Natural killer cell (primary cell): ENCODE results near the gene ACADSB. TPM values are rescaled to one million over a fixed set of nuclear protein-coding genes. Genes with fewer than 3 reads are reported as not detected.

Experiments
- ATAC-seq, 3 donors: fragments of 150-1000 bp in 2 of 3; fragments of 200-7000 bp in 1 of 3; cut with Tn5 transposase; 1 replicate in 1 of 3; 2 replicates in 2 of 3; pipeline ENCODE4 v1.10.0; 2021; ENCODE audit warnings: mild to moderate bottlenecking in 2 of 3, moderate library complexity in 2 of 3
- DNase-seq, 2 donors: peaks; one replicate each; pipeline versions ENCODE4 v3.0.0 to v3.0.0-alpha.2; 2013 to 2021; ENCODE audit warnings: mixed read lengths in 1 of 2
- H3K27ac ChIP-seq: one replicate; pipeline ENCODE4 v1.5.1; 2013; ENCODE audit warnings: mild to moderate bottlenecking, low read length
- H3K27me3 ChIP-seq: one replicate; pipeline ENCODE4 v1.6.1; 2013; ENCODE audit warnings: low read length; ENCODE audit not compliant: control insufficient read depth, insufficient read depth
- H3K36me3 ChIP-seq: one replicate; pipeline ENCODE4 v1.6.1; 2013; ENCODE audit warnings: low read length; ENCODE audit not compliant: control insufficient read depth, insufficient read depth
- H3K4me1 ChIP-seq: one replicate; pipeline ENCODE4 v1.6.1; 2013; ENCODE audit warnings: low read length; ENCODE audit not compliant: control insufficient read depth, insufficient read depth
- H3K4me3 ChIP-seq: one replicate; pipeline ENCODE4 v1.5.1; 2013; ENCODE audit warnings: low read length
- H3K9me3 ChIP-seq: one replicate; pipeline ENCODE4 v1.6.1; 2013; ENCODE audit warnings: low read length; ENCODE audit not compliant: control insufficient read depth, insufficient read depth
- H3K27ac Mint-ChIP-seq, 2 donors: one replicate each; pipeline ENCODE4 v1.8.0; 2022; ENCODE audit warnings: mild to moderate bottlenecking in 2 of 2, mixed read lengths in 2 of 2, moderate library complexity in 1 of 2
- H3K27me3 Mint-ChIP-seq, 2 donors: one replicate each; pipeline ENCODE4 v1.8.0; 2022; ENCODE audit warnings: low read depth in 2 of 2, mixed read lengths in 2 of 2
- H3K36me3 Mint-ChIP-seq: one replicate; pipeline ENCODE4 v1.8.0; 2022; ENCODE audit warnings: mixed read lengths
- H3K4me1 Mint-ChIP-seq, 2 donors: one replicate each; pipeline ENCODE4 v1.8.0; 2022; ENCODE audit warnings: mixed read lengths in 2 of 2
- H3K4me3 Mint-ChIP-seq: one replicate; pipeline ENCODE4 v1.8.0; 2022; ENCODE audit warnings: mild to moderate bottlenecking, moderate library complexity, mixed read lengths
- H3K9me3 Mint-ChIP-seq, 2 donors: one replicate each; pipeline ENCODE4 v1.8.0; 2022; ENCODE audit warnings: mixed read lengths in 2 of 2
- WGBS: methylation state at CpG from one replicate; pipeline ENCODE4 v1.1.7; 2013; ENCODE audit warnings: missing lambda C conversion rate; ENCODE audit not compliant: insufficient coverage; 5-methylcytosine and 5-hydroxymethylcytosine counted together
- intact Hi-C: fragments of 100-400 bp; cut with micrococcal nuclease; formaldehyde crosslinking; loops from one replicate; pipeline ENCODE4 v1.14.2; 2022
- total RNA-seq, 4 donors: library from RNA; stranded (reverse); fragments of 120-200 nt in 1 of 4; gene quantifications; one replicate each; pipeline versions ENCODE4 v1.2.3 to v1.2.4, GENCODE V29; 2013 to 2022
- TF ChIP-seq, protein P1 (sequence below): fragments of 200-600 bp; IDR thresholded peaks from one replicate; pipeline ENCODE4 v1.8.0; 2022; ENCODE audit warnings: antibody characterized with exemption

ACADSB gene
- total RNA-seq, 3 donors from 2014 or later (not counting 1 experiment from before 2014, with no cell fraction given): 20.8 to 27.3 (median 22.4) TPM

DNA sequence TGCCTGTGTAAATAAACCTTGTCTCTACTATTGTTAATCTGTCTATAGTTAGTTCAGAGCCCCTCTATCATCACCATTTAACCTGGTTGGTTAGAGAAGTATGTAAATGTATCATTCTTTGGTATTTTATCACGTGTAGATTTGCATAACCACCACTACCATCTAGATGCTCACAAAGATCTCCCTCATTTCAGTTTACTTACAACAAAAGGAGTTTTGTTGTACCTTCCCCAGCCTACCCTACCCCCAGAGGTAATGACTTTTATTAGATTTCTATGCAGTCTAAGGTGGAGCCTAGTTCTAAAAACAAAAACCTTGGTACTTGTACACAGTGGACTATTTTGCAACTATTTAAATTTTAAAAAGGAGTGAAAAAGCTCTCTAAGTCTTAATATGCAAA, 17.5 kb downstream of the ACADSB start:
- H3K9me3 ChIP-seq: no peaks in the 10 kb centered on the region
- Mint-ChIP-seq H3K36me3 (no peaks in the 10 kb centered on the region), H3K4me1 (peaks cover 10 to 20% of the 10 kb centered on the region in 2 donors), H3K4me3 (no peak overlapping the region), H3K9me3 (no peaks in the 10 kb centered on the region), H3K27me3 (no peaks in the 10 kb centered on the region), H3K27ac (no peak overlapping the region)
- intact Hi-C loops: no loop called here
- WGBS: no CpG with 5 or more reads among the region's 1 CpG
- H3K27me3 ChIP-seq: no peaks in the 10 kb centered on the region
- H3K4me3 ChIP-seq: no peak overlapping the region
- TF ChIP-seq, protein P1, sequence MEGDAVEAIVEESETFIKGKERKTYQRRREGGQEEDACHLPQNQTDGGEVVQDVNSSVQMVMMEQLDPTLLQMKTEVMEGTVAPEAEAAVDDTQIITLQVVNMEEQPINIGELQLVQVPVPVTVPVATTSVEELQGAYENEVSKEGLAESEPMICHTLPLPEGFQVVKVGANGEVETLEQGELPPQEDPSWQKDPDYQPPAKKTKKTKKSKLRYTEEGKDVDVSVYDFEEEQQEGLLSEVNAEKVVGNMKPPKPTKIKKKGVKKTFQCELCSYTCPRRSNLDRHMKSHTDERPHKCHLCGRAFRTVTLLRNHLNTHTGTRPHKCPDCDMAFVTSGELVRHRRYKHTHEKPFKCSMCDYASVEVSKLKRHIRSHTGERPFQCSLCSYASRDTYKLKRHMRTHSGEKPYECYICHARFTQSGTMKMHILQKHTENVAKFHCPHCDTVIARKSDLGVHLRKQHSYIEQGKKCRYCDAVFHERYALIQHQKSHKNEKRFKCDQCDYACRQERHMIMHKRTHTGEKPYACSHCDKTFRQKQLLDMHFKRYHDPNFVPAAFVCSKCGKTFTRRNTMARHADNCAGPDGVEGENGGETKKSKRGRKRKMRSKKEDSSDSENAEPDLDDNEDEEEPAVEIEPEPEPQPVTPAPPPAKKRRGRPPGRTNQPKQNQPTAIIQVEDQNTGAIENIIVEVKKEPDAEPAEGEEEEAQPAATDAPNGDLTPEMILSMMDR: no peak
- ATAC-seq: no peak
- no peaks in the 10 kb centered on the region for H3K4me1 ChIP-seq
- no peak for DNase-seq
- no peaks in the 10 kb centered on the region for H3K36me3 ChIP-seq
- H3K27ac ChIP-seq: no peak overlapping the region

DNA sequence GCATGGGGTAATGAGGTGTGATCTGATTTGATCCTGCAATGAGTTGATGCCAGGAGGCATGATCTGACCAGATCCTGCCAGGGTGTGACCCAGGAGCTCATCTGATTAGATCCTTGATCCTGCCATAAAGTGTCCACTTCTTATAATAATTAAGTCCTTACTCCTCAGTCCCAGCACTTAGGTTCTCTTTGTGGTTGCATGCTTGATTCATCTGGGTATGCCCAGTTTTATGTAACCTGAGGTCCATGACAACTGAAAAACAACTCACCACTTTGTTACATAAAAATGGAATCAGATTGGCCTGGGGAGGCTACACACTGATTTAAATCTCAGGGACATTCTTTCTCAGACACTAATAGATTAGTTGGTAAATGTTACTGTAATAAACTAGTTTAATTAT, 19.1 kb downstream of the ACADSB start:
- H3K27ac Mint-ChIP-seq: no peak overlapping the region
- ATAC-seq: no peak

DNA sequence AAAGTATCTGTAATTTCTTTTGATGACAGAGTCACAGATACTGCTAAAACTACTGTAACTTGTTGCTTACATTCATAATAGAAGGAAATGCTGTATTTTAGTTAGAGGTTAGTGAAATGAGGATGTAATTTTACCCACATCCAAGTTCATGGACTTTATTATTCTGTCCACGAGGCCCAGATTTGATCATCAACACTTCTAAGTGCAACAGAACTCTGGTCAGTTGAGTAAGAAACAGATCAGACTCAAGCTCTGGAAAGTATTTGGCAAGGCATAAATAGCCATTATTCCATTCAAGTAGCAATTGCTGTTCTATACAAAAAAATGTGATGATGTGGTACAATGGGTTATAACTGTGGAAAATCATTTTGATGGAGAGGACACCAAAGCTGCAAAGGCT, 22.3 kb downstream of the ACADSB start:
- H3K27me3 Mint-ChIP-seq: no peaks in the 10 kb centered on the region
- H3K36me3 Mint-ChIP-seq: no peaks in the 10 kb centered on the region
- Histone ChIP-seq H3K27ac (no peak overlapping the region), H3K36me3 (peaks cover 10% of the 10 kb centered on the region), H3K4me1 (no peaks in the 10 kb centered on the region), H3K4me3 (no peak overlapping the region), H3K9me3 (no peaks in the 10 kb centered on the region), H3K27me3 (no peaks in the 10 kb centered on the region)
- H3K27ac Mint-ChIP-seq: no peak overlapping the region
- peaks cover 5 to 13% of the 10 kb centered on the region in 2 donors for H3K4me1 Mint-ChIP-seq
- ATAC-seq: no peak
- no peaks in the 10 kb centered on the region for H3K9me3 Mint-ChIP-seq
- TF ChIP-seq, protein P1: no peak
- H3K4me3 Mint-ChIP-seq: no peak overlapping the region
- intact Hi-C loops: no loop called here
- no peak for DNase-seq
- WGBS: 67% methylated on average over 1 of the region's 1 CpG

More for the DNA sequence above, 19.1 kb downstream of the ACADSB start:
- peaks cover 10 to 20% of the 10 kb centered on the region in 2 donors for H3K4me1 Mint-ChIP-seq
- Histone ChIP-seq H3K9me3 (no peaks in the 10 kb centered on the region), H3K4me3 (no peak overlapping the region), H3K4me1 (no peaks in the 10 kb centered on the region), H3K36me3 (no peaks in the 10 kb centered on the region), H3K27me3 (no peaks in the 10 kb centered on the region), H3K27ac (no peak overlapping the region)
- no peaks in the 10 kb centered on the region for H3K36me3 Mint-ChIP-seq
- H3K9me3 Mint-ChIP-seq: no peaks in the 10 kb centered on the region
- no peak overlapping the region for H3K4me3 Mint-ChIP-seq
- intact Hi-C loops: no loop called here
- TF ChIP-seq, protein P1: no peak
- no peaks in the 10 kb centered on the region for H3K27me3 Mint-ChIP-seq
- no peak for DNase-seq

DNA sequence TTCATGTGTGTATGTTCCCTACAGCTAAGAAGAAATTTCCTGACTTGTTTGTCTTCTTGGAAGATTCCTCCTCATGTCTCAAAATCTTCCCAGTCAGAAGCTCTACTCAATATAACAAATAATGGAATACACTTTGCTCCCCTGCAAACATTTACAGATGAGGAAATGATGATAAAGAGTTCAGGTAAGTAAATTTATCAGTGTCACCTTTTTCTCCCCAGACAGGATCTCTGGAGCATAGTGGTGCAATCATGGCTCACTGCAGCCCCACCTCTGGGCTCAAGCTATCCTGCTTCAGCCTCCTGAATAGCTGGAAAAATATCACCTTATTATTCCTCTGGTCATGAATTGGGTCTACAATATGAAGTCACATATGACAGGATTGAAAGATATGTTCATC, 25.5 kb downstream of the ACADSB start:
- TF ChIP-seq, protein P1: no peak
- Mint-ChIP-seq H3K4me3 (no peak overlapping the region), H3K4me1 (peaks cover 9 to 11% of the 10 kb centered on the region in 2 donors), H3K9me3 (no peaks in the 10 kb centered on the region), H3K36me3 (no peaks in the 10 kb centered on the region), H3K27ac (no peak overlapping the region), H3K27me3 (no peaks in the 10 kb centered on the region)
- H3K36me3 ChIP-seq: peaks cover 16% of the 10 kb centered on the region
- no peak overlapping the region for H3K4me3 ChIP-seq
- no peaks in the 10 kb centered on the region for H3K27me3 ChIP-seq
- H3K27ac ChIP-seq: no peak overlapping the region
- ATAC-seq (no peak), DNase-seq (no peak)
- intact Hi-C loops: no loop called here
- no peaks in the 10 kb centered on the region for H3K9me3 ChIP-seq
- peaks cover 7% of the 10 kb centered on the region for H3K4me1 ChIP-seq
